ENCODE data around the gene SLC22A23.

DNA sequence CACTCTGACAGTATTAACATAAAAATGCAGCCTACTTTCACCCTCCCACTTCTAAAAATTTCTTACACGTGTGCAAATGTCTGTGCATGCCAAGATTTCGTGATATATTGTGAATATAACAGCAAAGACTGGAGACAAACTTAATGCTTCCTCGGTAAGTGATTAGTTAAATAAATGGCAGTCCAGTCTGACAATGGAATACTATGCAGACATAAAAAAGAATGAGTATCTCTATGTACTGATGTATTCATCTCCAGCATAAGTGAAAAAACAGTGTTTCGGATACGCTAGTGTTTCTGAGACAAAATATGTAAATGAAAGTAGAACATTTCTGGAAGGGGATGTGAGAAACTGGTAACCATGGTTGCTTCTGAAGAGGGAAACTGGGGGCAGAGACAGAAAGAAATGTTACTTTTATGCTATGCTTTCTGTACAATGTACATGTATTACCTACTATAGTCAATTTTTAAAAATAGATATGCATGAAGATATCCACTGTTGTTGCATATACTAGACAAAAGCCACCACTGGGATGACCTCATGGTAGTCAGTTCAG, 7.0 kb downstream of the SLC22A23 start:
- TF ChIP-seq EZH2 (IDR thresholded peaks at IDR 0.05) (no peak), POLR2AphosphoS5 (IDR thresholded peaks at IDR 0.05; ENCODE audit: borderline replicate concordance, low read depth, low read length) (no peak)

Data from SK-N-MC (cell line).